Right atrium auricular region (tissue), 2 donors: ENCODE data around the gene DDX28. TPM values are rescaled to one million over a fixed set of nuclear protein-coding genes. Genes with fewer than 3 reads are reported as not detected.
"Not testable (repeated sequence)": the region's sequence is repeated elsewhere in the genome, so short reads cannot be mapped to it uniquely, and the experiment has no call there.

Experiments used
- DNase-seq: peaks from one replicate; pipeline ENCODE4 v3.0.0-alpha.2; 2019; ENCODE audit warnings: low spot score
- H3K27ac ChIP-seq, 2 donors: fragments of 200-600 bp; sonication (generic); 1 replicate in 1 of 2; 2 replicates in 1 of 2; pipeline ENCODE4 v1.5.1; 2016 to 2019
- H3K27me3 ChIP-seq, 2 donors: fragments of 200-600 bp; sonication (generic); one replicate each; pipeline versions ENCODE4 v1.5.1 to v1.6.0; 2017 to 2019
- H3K36me3 ChIP-seq: fragments of 200-600 bp; sonication (generic); one replicate; pipeline ENCODE4 v1.5.1; 2016
- H3K4me1 ChIP-seq, 2 donors: fragments of 200-600 bp; sonication (generic); one replicate each; pipeline versions ENCODE4 v1.5.1 to v1.6.0; 2017 to 2019
- H3K4me3 ChIP-seq, 2 donors: fragments of 200-600 bp; sonication (generic); 1 replicate in 1 of 2; 2 replicates in 1 of 2; pipeline ENCODE4 v1.5.1; 2017 to 2019; ENCODE audit warnings: mild to moderate bottlenecking in 1 of 2, moderate library complexity in 1 of 2
- H3K9me3 ChIP-seq, 2 donors: fragments of 200-600 bp; sonication (generic); one replicate each; pipeline ENCODE4 v1.5.1; 2019
- CTCF ChIP-seq, 2 donors: fragments of 200-600 bp; sonication (generic); IDR thresholded peaks; one replicate each; pipeline ENCODE4 v1.5.1; 2019; ENCODE audit warnings: antibody characterized with exemption in 2 of 2
- total RNA-seq, 2 donors: library from RNA; depleted of rRNA; stranded (reverse); fragments of >200 nt; gene quantifications; one replicate each; pipeline ENCODE4 v1.1.0, GENCODE V29; 2016

DDX28 gene
- total RNA-seq, 2 donors from 2014 or later = 4.3 to 4.8 TPM

- no peaks in the 10 kb centered on the region for H3K9me3 ChIP-seq
- no peak within 1 kb of the TSS for H3K27ac ChIP-seq
- H3K4me1 ChIP-seq = peaks cover 0 to 15% of the 10 kb centered on the region in 2 donors
- H3K36me3 ChIP-seq = no peaks in the 10 kb centered on the region
- no peak within 1 kb of the TSS for H3K4me3 ChIP-seq
- TF ChIP-seq CTCF (IDR thresholded peaks at IDR 0.05) = no peak
- H3K27me3 ChIP-seq = no peaks in the 10 kb centered on the region
- DNase-seq = no peak
These were observed 42.9 kb downstream of the DDX28 start, which contains the start of gene DPEP3 for GRCh38 chr16:67979955-67980678. Gene DPEP3 (minus strand): TSS chr16:67980499. CDS start chr16:67980380, 119 bp downstream.

- H3K4me1 ChIP-seq = no peaks in the 10 kb centered on the region
- H3K9me3 ChIP-seq = no peaks in the 10 kb centered on the region
- TF ChIP-seq CTCF (IDR thresholded peaks at IDR 0.05) = no peak
- no peaks in the 10 kb centered on the region for H3K27me3 ChIP-seq
- H3K4me3 ChIP-seq = no peak overlapping the region
- H3K27ac ChIP-seq = no peak overlapping the region
- no peaks in the 10 kb centered on the region for H3K36me3 ChIP-seq
- DNase-seq = no peak
These were observed 45.4 kb downstream of the DDX28 start for GRCh38 chr16:67977469-67978227.

GRCh38 chr16:67977005-67977404 lies 46.0 kb downstream of the DDX28 start:
- DNase-seq = no peak
- no peak for TF ChIP-seq CTCF (IDR thresholded peaks at IDR 0.05)
- no peak overlapping the region for H3K27ac ChIP-seq
- H3K4me3 ChIP-seq = no peak overlapping the region
- H3K27me3 ChIP-seq = no peaks in the 10 kb centered on the region
- H3K36me3 ChIP-seq = no peaks in the 10 kb centered on the region
- H3K9me3 ChIP-seq = no peaks in the 10 kb centered on the region
- H3K4me1 ChIP-seq = no peaks in the 10 kb centered on the region

- Histone ChIP-seq H3K4me3 (no peak overlapping the region), H3K27ac (no peak overlapping the region), H3K27me3 (no peaks in the 10 kb centered on the region), H3K9me3 (no peaks in the 10 kb centered on the region), H3K36me3 (no peaks in the 10 kb centered on the region), H3K4me1 (no peaks in the 10 kb centered on the region)
- no peak for DNase-seq
- TF ChIP-seq CTCF (IDR thresholded peaks at IDR 0.05) = no peak
These were observed 46.8 kb downstream of the DDX28 start for GRCh38 chr16:67976205-67976604.

- DNase-seq = no peak
- no peaks in the 10 kb centered on the region for H3K9me3 ChIP-seq
- TF ChIP-seq CTCF (IDR thresholded peaks at IDR 0.05) = no peak
- H3K36me3 ChIP-seq = no peaks in the 10 kb centered on the region
- no peak overlapping the region for H3K27ac ChIP-seq
- no peaks in the 10 kb centered on the region for H3K27me3 ChIP-seq
- H3K4me1 ChIP-seq = no peaks in the 10 kb centered on the region
- no peak overlapping the region for H3K4me3 ChIP-seq
These were observed 47.5 kb downstream of the DDX28 start for GRCh38 chr16:67975321-67976105.

GRCh38 chr16:67972285-67972684 lies 50.7 kb downstream of the DDX28 start:
- H3K27ac ChIP-seq, H3K4me3 ChIP-seq, H3K36me3 ChIP-seq, H3K9me3 ChIP-seq, DNase-seq, H3K27me3 ChIP-seq: not testable (repeated sequence)
- H3K4me1 ChIP-seq = peaks cover 0 to 12% of the 10 kb centered on the region in 2 donors
